ENCODE data around the gene NEK3. TPM values are rescaled to one million over a fixed set of nuclear protein-coding genes. Genes with fewer than 3 reads are reported as not detected.
"Not testable (repeated sequence)": the region's sequence is repeated elsewhere in the genome, so short reads cannot be mapped to it uniquely, and the experiment has no call there.

Gene NEK3
- total RNA-seq, 1 experiment from 2014 or later, result 12.0 TPM

DNA sequence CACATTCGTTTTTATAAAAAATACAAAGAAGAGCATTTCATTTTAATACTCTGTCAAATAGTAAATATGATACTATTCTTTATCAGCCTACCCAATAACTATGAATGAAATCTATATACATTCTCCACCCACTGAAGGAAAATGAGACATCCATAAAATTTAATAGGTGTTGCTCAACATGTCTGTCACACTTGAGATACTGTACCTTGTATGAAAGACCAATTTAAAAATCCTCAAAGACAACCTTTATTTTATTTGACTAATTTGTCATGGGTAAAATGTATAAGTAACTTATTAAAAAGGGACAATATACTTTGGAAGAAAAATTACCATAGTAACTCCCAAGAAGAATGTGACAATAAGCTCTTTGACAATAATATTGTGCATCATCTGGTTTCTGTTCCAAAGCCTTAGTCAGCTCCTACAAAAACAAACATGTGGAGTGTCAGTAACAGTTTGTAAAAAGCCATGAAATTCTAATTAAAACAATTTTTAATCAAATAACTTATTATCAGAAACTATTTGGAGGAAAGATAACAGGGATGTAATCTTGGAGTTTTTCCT lies 11.5 kb upstream of the NEK3 start:
- POLR2A ChIA-PET; H3K27me3 ChIP-seq (ENCODE audit: control insufficient read depth, insufficient read depth, low read length); intact Hi-C loops (cut with micrococcal nuclease; ENCODE audit: unreplicated experiment); H3K4me3 ChIP-seq (ENCODE audit: low read depth in 2 of 2, low read length in 2 of 2); CTCF ChIA-PET; H3K27ac ChIP-seq (ENCODE audit: low read length); BruUV-seq (replicated peaks); H3K36me3 ChIP-seq (ENCODE audit: control insufficient read depth, insufficient read depth, low read length); DNase-seq (ENCODE audit: low read depth, low spot score); H3K4me1 ChIP-seq (ENCODE audit: control insufficient read depth, insufficient read depth, low read length); in situ Hi-C loops (cut with HindIII; ENCODE audit: low pct_unique_long_range_greater_than_20kb, low sequenced_read_pairs); H3K9me3 ChIP-seq (ENCODE audit: control insufficient read depth, insufficient read depth, low read depth, low read length); ATAC-seq: not testable (repeated sequence)

DNA sequence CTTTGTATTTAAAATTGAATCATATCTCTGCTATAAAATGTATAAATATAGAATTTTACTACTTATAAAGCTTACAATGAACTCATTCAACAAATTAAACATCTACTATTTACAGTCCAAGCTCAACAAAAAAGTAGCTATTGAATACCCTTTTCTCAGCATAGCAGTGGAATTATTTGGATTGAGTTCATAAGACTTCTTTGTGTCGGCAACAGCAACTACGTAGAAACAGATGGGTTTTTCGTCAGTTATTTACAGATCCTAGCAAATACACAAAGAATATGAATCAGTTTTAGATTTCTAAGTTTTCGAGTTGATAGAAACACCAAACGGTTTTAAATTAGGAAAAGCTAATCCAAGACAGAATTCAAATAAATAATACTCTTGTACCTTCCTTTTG lies 10.4 kb upstream of the NEK3 start:
- H3K36me3 ChIP-seq (ENCODE audit: control insufficient read depth, insufficient read depth, low read length), result no peaks in the 10 kb centered on the region
- no peak overlapping the region for H3K27ac ChIP-seq (ENCODE audit: low read length)
- DNase-seq (ENCODE audit: low read depth, low spot score), result no peak
- in situ Hi-C loops (cut with HindIII; ENCODE audit: low pct_unique_long_range_greater_than_20kb, low sequenced_read_pairs), result no loop called here
- ChIA-PET CTCF (no interaction called here), POLR2A (no interaction called here)
- no peaks in the 10 kb centered on the region for H3K9me3 ChIP-seq (ENCODE audit: control insufficient read depth, insufficient read depth, low read depth, low read length)
- no peaks in the 10 kb centered on the region for H3K4me1 ChIP-seq (ENCODE audit: control insufficient read depth, insufficient read depth, low read length)
- no TSS peak for BruUV-seq (replicated peaks)
- no peaks in the 10 kb centered on the region for H3K27me3 ChIP-seq (ENCODE audit: control insufficient read depth, insufficient read depth, low read length)
- ATAC-seq, result no peak
- TF ChIP-seq SIN3A (IDR thresholded peaks at IDR 0.05; ENCODE audit: borderline replicate concordance, insufficient read depth, low read depth, low read length), result no peak
- TF ChIP-seq CTCF (IDR thresholded peaks at IDR 0.05), result no peak
- TF ChIP-seq POLR2AphosphoS5 (IDR thresholded peaks at IDR 0.05; ENCODE audit: low read depth, low read length), result no peak
- TF ChIP-seq, protein P1, sequence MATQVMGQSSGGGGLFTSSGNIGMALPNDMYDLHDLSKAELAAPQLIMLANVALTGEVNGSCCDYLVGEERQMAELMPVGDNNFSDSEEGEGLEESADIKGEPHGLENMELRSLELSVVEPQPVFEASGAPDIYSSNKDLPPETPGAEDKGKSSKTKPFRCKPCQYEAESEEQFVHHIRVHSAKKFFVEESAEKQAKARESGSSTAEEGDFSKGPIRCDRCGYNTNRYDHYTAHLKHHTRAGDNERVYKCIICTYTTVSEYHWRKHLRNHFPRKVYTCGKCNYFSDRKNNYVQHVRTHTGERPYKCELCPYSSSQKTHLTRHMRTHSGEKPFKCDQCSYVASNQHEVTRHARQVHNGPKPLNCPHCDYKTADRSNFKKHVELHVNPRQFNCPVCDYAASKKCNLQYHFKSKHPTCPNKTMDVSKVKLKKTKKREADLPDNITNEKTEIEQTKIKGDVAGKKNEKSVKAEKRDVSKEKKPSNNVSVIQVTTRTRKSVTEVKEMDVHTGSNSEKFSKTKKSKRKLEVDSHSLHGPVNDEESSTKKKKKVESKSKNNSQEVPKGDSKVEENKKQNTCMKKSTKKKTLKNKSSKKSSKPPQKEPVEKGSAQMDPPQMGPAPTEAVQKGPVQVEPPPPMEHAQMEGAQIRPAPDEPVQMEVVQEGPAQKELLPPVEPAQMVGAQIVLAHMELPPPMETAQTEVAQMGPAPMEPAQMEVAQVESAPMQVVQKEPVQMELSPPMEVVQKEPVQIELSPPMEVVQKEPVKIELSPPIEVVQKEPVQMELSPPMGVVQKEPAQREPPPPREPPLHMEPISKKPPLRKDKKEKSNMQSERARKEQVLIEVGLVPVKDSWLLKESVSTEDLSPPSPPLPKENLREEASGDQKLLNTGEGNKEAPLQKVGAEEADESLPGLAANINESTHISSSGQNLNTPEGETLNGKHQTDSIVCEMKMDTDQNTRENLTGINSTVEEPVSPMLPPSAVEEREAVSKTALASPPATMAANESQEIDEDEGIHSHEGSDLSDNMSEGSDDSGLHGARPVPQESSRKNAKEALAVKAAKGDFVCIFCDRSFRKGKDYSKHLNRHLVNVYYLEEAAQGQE (IDR thresholded peaks at IDR 0.05; ENCODE audit: insufficient read depth in 1 of 2, low read depth in 2 of 2, low read length in 1 of 2), result no peak
- no peak for TF ChIP-seq TCF7L2 (IDR thresholded peaks at IDR 0.05; ENCODE audit: low read depth, low read length)
- intact Hi-C loops (cut with micrococcal nuclease; ENCODE audit: unreplicated experiment), result no loop called here
- no peak overlapping the region for H3K4me3 ChIP-seq (ENCODE audit: low read depth in 2 of 2, low read length in 2 of 2)

GRCh38 chr13:52165411-52165810 lies 6.0 kb upstream of the NEK3 start:
- ATAC-seq (no peak), DNase-seq (ENCODE audit: low read depth, low spot score) (no peak)
- ChIA-PET POLR2A (interaction anchor here (0.6 kb wide), 1 partner anchor 23 kb away, joined by 3 read pairs; no protein-coding TSS in a partner anchor), CTCF (no interaction called here)
- no peak overlapping the region for H3K27ac ChIP-seq (ENCODE audit: low read length)
- no peaks in the 10 kb centered on the region for H3K9me3 ChIP-seq (ENCODE audit: control insufficient read depth, insufficient read depth, low read depth, low read length)
- H3K27me3 ChIP-seq (ENCODE audit: control insufficient read depth, insufficient read depth, low read length), result no peaks in the 10 kb centered on the region
- TF ChIP-seq CTCF (IDR thresholded peaks at IDR 0.05) (no peak), TCF7L2 (IDR thresholded peaks at IDR 0.05; ENCODE audit: low read depth, low read length) (no peak), SIN3A (IDR thresholded peaks at IDR 0.05; ENCODE audit: borderline replicate concordance, insufficient read depth, low read depth, low read length) (no peak), POLR2AphosphoS5 (IDR thresholded peaks at IDR 0.05; ENCODE audit: low read depth, low read length) (no peak)
- TF ChIP-seq, protein P1 (IDR thresholded peaks at IDR 0.05; ENCODE audit: insufficient read depth in 1 of 2, low read depth in 2 of 2, low read length in 1 of 2), result no peak
- no peak overlapping the region for H3K4me3 ChIP-seq (ENCODE audit: low read depth in 2 of 2, low read length in 2 of 2)
- no peaks in the 10 kb centered on the region for H3K4me1 ChIP-seq (ENCODE audit: control insufficient read depth, insufficient read depth, low read length)
- intact Hi-C loops (cut with micrococcal nuclease; ENCODE audit: unreplicated experiment) (no loop called here), in situ Hi-C loops (cut with HindIII; ENCODE audit: low pct_unique_long_range_greater_than_20kb, low sequenced_read_pairs) (no loop called here)
- H3K36me3 ChIP-seq (ENCODE audit: control insufficient read depth, insufficient read depth, low read length), result no peaks in the 10 kb centered on the region
- BruUV-seq (replicated peaks), result no TSS peak
